PC-9 (cell line): Measurements from ENCODE around the gene RAB1B. TPM values are rescaled to one million over a fixed set of nuclear protein-coding genes. Genes with fewer than 3 reads are reported as not detected.

Experiments used
- BruUV-seq: library from RNA; stranded (reverse); fragments of 400-500 nt; replicated peaks from 2 replicates; lab custom pipeline; 2021; lab: Mats Ljungman, UMichigan
- CTCF ChIA-PET: fragments of 300-600 bp; sonication (Branson Sonifier 250); formaldehyde crosslinking; loops from one replicate; lab custom pipeline; 2022; ENCODE audit warnings: antibody characterized with exemption; lab: Charles Lee
- POLR2A ChIA-PET: fragments of 300-600 bp; sonication (Branson Sonifier 250); formaldehyde crosslinking; loops from one replicate; lab custom pipeline; 2022; ENCODE audit warnings: antibody characterized with exemption; ENCODE audit not compliant: unreplicated experiment; lab: Charles Lee
- DNase-seq, 2 experiments: peaks; one replicate each; pipeline versions ENCODE4 v3.0.0 to v3.0.0-alpha.2; 2015 to 2022; ENCODE audit warnings: mixed read lengths in 1 of 2
- H2AFZ ChIP-seq: fragments of 200-600 bp; sonication (generic); 2 replicates; pipeline ENCODE4 v1.8.1; 2017; ENCODE audit warnings: antibody characterized with exemption
- H3F3A ChIP-seq: fragments of 200-600 bp; sonication (generic); 2 replicates; pipeline ENCODE4 v1.8.1; 2017; ENCODE audit warnings: antibody characterized with exemption, mild to moderate bottlenecking, low read depth; ENCODE audit not compliant: insufficient read depth
- H3K27ac ChIP-seq: fragments of 200-600 bp; sonication (generic); 2 replicates; pipeline ENCODE4 v1.6.1; 2016; ENCODE audit warnings: mixed run types
- H3K27me3 ChIP-seq: fragments of 200-600 bp; sonication (generic); 2 replicates; pipeline ENCODE4 v1.6.1; 2016; ENCODE audit warnings: low read depth, mixed run types; ENCODE audit not compliant: insufficient read depth
- H3K36me3 ChIP-seq: fragments of 200-600 bp; sonication (generic); 2 replicates; pipeline ENCODE4 v1.6.1; 2016; ENCODE audit warnings: low read depth, mixed run types
- H3K4me1 ChIP-seq: fragments of 200-600 bp; sonication (generic); replicated peaks from 2 replicates; pipeline ENCODE4 v1.6.1; 2016; ENCODE audit warnings: mixed run types; ENCODE audit not compliant: insufficient read depth
- H3K4me2 ChIP-seq: fragments of 200-600 bp; sonication (generic); 2 replicates; pipeline ENCODE4 v1.6.1; 2017; ENCODE audit warnings: mixed run types
- H3K4me3 ChIP-seq: fragments of 200-600 bp; sonication (generic); 2 replicates; pipeline ENCODE4 v1.6.1; 2016; ENCODE audit warnings: mixed run types
- H3K79me2 ChIP-seq: fragments of 200-600 bp; sonication (generic); 2 replicates; pipeline ENCODE4 v1.6.1; 2017; ENCODE audit warnings: low read depth, mixed run types
- H3K9me2 ChIP-seq: fragments of 200-600 bp; sonication (generic); 2 replicates; pipeline ENCODE4 v1.8.1; 2017; ENCODE audit warnings: mild to moderate bottlenecking; ENCODE audit not compliant: insufficient read depth
- H3K9me3 ChIP-seq: fragments of 200-600 bp; sonication (generic); 2 replicates; pipeline ENCODE4 v1.8.1; 2016; ENCODE audit warnings: low read depth; ENCODE audit not compliant: insufficient read depth
- H4K20me1 ChIP-seq: fragments of 200-600 bp; sonication (generic); 2 replicates; pipeline ENCODE4 v1.8.1; 2017; ENCODE audit not compliant: insufficient read depth
- CTCF ChIP-seq: fragments of 200-600 bp; sonication (generic); conservative IDR thresholded peaks from 2 replicates; pipeline ENCODE4 v1.6.1; 2017; ENCODE audit warnings: mixed run types, antibody characterized with exemption, mild to moderate bottlenecking, moderate library complexity
- EZH2 ChIP-seq: fragments of 200-600 bp; sonication (generic); IDR thresholded peaks from 2 replicates; pipeline ENCODE4 v1.8.0; 2017; ENCODE audit warnings: antibody characterized with exemption, low read depth
- intact Hi-C: fragments of 100-400 bp; cut with micrococcal nuclease; formaldehyde crosslinking; loops from one replicate; pipeline ENCODE4 v1.10.0; 2022; ENCODE audit not compliant: unreplicated experiment
- total RNA-seq: library from RNA; stranded (reverse); gene quantifications from 2 replicates; pipeline ENCODE4 v1.2.3, GENCODE V29; 2021

Gene RAB1B
- total RNA-seq, 1 experiment from 2014 or later = 232 TPM

GRCh38 chr11:66277471-66278362 is 9.3 kb downstream of the RAB1B start, which contains the start of gene CNIH2:
CNIH2 (plus strand) TSS chr11:66278175; CDS start chr11:66278457, 282 bp downstream.
- DNase-seq = no peak
- ChIA-PET CTCF (no interaction called here), POLR2A (interaction anchor here (0.7 kb wide), 1 partner anchor 65 kb away, joined by 3 read pairs; no protein-coding TSS in a partner anchor)
- no peak within 1 kb of the TSS for H2AFZ ChIP-seq
- no peaks in the 10 kb centered on the region for H3K9me3 ChIP-seq
- no peaks in the 10 kb centered on the region for H3K4me1 ChIP-seq
- no peak within 1 kb of the TSS for H3K4me2 ChIP-seq
- TF ChIP-seq CTCF = no peak
- no peak for TF ChIP-seq EZH2
- no peaks in the 10 kb centered on the region for H3K9me2 ChIP-seq
- H3K27ac ChIP-seq = no peak within 1 kb of the TSS
- peaks cover 11% of the 10 kb centered on the region for H3K36me3 ChIP-seq
- H3F3A ChIP-seq = peaks cover 23% of the 10 kb centered on the region
- no peaks in the 10 kb centered on the region for H3K79me2 ChIP-seq
- peaks cover 44% of the 10 kb centered on the region for H4K20me1 ChIP-seq
- no peak within 1 kb of the TSS for H3K4me3 ChIP-seq
- no TSS peak for BruUV-seq
- intact Hi-C loops = no loop called here
- no peaks in the 10 kb centered on the region for H3K27me3 ChIP-seq

- Histone ChIP-seq H3K4me2 (no peak overlapping the region), H3K79me2 (no peaks in the 10 kb centered on the region), H4K20me1 (peaks cover 47% of the 10 kb centered on the region), H3K27ac (no peak overlapping the region), H3K36me3 (peaks cover 5% of the 10 kb centered on the region; the same call in 1 of the 2 replicates), H3K27me3 (no peaks in the 10 kb centered on the region), H3K9me3 (no peaks in the 10 kb centered on the region), H3F3A (peaks cover 29% of the 10 kb centered on the region), H3K4me1 (no peaks in the 10 kb centered on the region), H3K4me3 (no peak overlapping the region), H3K9me2 (no peaks in the 10 kb centered on the region), H2AFZ (no peak overlapping the region)
- no peak for DNase-seq
- TF ChIP-seq CTCF (no peak), EZH2 (no peak)
- no TSS peak for BruUV-seq
- CTCF ChIA-PET = no interaction called here
- intact Hi-C loops = no loop called here
- POLR2A ChIA-PET = no interaction called here
These were observed 10.1 kb downstream of the RAB1B start for GRCh38 chr11:66278363-66279091.

DNA sequence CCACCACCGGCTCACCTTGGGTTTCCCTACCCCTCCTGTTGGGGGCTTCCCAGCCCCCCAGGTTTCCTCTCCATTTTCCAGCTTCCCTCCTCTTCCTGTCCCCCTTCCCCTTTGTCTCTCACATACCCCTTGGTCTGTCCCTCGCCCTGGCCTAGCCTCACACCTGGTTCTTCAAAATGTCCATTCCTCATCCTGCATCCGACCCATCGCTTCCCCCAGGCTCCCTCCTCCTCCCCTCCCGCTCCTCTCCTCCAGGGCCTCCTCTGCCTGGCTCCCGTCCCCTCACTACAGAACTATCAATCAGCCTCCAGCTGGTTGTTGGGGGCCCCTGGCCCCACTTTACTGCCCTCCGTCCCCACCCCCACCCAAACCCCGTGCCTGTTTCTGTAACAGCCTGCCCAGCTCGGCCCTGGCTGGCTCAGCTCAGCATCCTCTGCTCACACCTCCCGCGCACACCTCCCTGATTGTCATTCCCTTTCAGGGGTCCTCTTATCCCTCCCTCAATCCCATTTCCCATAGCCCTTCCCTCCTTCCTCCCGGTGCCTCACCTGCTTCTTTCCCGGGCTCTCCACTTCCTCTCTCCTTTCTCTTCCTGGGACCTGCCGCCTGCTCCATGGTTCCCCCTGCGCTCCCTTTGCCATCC is 10.8 kb downstream of the RAB1B start:
- Histone ChIP-seq H3K27ac (no peak overlapping the region), H3K4me3 (no peak overlapping the region), H2AFZ (no peak overlapping the region), H3K79me2 (no peaks in the 10 kb centered on the region), H4K20me1 (peaks cover 45% of the 10 kb centered on the region), H3F3A (peaks cover 35% of the 10 kb centered on the region), H3K4me1 (no peaks in the 10 kb centered on the region), H3K27me3 (no peaks in the 10 kb centered on the region), H3K4me2 (no peak overlapping the region), H3K9me2 (no peaks in the 10 kb centered on the region), H3K36me3 (peaks cover 3% of the 10 kb centered on the region; the same call in 1 of the 2 replicates), H3K9me3 (no peaks in the 10 kb centered on the region)
- TF ChIP-seq EZH2 (no peak), CTCF (no peak)
- no peak for DNase-seq
- BruUV-seq = no TSS peak
- intact Hi-C loops = no loop called here
- ChIA-PET POLR2A (no interaction called here), CTCF (no interaction called here)
